GM19397 (cell line): ENCODE results near the gene RMRP.
"Not testable (repeated sequence)": the region's sequence is repeated elsewhere in the genome, so short reads cannot be mapped to it uniquely, and the experiment has no call there.

Source experiments
- ATAC-seq: cut with Tn5 transposase; IDR thresholded peaks from one replicate; pipeline ENCODE4 v1.9.1; 2021; ENCODE audit warnings: mild to moderate bottlenecking, moderate library complexity; ENCODE audit not compliant: unreplicated experiment

The RMRP gene

DNA sequence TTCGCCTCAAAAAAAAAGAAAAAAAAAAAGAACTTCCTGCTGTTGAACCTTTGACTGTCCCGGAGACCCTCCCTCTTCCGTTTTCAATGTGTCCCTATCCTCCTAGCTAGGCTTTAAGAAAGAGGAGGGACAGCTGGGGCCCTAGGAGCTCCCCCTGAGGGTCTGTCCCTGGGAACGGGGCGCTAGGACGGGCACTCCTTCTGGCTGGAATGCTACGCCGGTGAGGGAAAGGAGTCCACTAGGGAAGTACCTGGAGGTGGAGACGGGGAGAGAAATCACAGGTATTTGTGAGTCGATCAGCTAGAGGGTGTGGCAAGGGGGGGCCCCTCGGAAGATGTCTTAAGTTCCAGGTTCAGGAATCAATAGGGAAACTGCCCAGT is 11.7 kb downstream of the RMRP start:
- ATAC-seq, result no peak

DNA sequence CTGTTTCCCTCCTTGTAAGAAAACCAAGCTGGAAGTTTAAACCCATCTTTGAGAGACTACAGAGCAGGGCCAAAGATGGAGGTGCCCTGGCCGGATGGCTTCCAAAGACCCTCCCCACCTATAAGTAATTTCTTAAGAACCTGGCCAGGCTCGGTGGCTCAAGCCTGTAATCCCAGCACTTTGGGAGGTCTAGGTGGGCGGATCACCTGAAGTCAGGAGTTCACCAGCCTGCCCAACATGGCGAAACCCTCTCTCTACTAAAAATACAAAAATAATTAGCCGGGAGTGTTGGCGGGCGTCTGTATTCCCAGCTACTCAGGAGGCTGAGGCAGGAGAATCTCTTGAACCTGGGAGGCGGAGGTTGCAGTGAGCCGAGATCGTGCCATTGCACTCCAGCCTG is 12.1 kb downstream of the RMRP start:
- ATAC-seq, result not testable (repeated sequence)

DNA sequence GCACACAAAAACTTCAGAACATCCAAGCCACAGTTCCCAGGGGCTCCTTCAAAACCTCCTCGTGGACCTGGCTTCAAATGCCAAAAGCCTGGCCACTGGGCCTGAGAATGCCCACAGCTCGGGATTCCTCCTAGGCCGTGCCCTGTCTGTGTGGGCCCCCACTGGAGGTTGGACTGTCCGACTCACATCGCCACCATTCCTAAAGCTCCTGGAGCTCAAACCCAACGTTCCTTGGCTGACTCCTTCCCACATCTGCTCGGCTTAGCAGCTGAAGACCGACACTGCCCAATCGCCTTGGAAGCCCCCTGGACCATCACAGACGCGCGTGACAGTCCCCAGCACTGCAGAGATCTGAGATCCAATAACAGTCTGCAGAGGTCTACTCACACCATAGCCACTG is 14.8 kb downstream of the RMRP start:
- ATAC-seq, result no peak

DNA sequence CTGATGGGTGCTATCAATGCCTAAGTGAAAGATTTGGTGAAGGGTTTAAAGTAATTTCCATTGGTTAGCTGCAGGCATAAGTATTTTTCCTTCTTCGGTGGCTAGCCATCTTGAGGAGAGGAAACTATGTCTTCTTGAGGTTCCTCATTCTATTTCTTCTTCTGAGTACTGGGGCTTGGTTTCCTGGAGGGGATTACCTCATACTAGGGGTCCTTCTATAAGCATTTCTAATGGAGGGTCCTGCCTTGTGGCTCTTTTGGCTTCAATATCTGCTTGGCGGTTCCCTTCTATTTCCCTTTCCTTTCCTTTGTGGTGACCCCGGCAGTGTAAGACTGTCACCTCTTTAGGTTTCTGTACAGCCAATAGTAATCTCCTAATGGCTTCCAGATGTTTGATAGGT is 16.3 kb downstream of the RMRP start:
- not testable (repeated sequence) for ATAC-seq

- ATAC-seq, result not testable (repeated sequence)
Observed at GRCh38 chr9:35640431-35640830, 17.4 kb downstream of the RMRP start.

DNA sequence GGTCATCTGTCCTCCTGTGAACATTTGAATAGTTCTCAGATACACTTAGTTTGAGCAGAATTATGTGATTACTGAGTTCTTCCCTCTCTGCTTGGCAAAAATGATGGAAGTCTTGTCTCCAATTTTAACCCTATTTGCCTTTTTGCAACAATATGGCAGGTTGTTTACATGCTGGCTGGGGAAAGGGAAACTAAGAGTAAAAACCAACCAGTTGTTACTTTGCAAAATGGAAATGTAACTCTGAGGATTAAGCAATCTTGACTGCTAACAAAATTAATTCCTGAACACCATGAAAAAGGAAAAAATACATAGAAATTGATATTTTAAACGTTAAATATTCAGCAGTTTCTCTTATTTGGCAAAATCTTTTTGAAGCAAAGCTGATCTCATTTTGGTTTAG is 18.2 kb downstream of the RMRP start:
- no peak for ATAC-seq

DNA sequence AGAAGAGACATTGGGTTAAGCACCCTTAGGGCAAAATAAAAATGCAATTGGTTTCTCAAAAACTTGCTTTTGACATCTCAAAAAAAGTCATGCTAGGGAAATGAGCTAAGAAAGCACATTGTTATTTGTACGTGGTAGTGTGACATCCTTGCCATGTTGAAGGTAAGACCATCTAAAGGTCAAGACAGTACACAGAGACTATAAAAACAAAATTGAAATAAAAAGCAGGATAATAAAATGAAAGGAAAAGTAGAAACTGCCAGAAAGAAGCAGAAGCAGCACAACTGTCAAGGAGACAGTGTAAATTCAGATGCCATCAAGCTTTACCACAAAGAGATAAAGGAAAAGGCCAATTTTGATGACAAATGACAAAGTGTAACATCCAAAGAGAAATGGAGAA is 18.6 kb downstream of the RMRP start:
- ATAC-seq, result not testable (repeated sequence)

DNA sequence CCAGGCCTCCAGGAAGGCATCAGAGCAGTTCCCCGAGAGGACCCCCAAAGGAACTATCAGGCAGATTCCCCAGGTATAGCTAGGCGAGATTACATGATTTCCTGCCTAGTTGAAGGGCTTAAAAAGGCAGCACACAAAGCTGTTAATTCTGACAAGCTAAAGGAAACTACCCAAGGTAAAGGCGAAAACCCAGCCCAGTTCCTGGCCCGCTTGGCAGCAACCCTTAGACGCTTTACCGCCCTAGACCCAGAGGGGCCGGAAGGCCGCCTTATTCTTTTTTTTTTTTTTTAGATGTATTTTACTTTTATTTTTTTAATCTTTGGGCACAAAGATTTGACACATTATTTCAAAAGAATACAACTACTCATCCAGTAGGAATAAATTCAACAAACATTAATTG is 19.1 kb downstream of the RMRP start:
- ATAC-seq, result not testable (repeated sequence)

- not testable (repeated sequence) for ATAC-seq
Observed at GRCh38 chr9:35637427-35637955, 20.3 kb downstream of the RMRP start.

- ATAC-seq, result not testable (repeated sequence)
Observed at GRCh38 chr9:35636877-35637246, 21.0 kb downstream of the RMRP start.

DNA sequence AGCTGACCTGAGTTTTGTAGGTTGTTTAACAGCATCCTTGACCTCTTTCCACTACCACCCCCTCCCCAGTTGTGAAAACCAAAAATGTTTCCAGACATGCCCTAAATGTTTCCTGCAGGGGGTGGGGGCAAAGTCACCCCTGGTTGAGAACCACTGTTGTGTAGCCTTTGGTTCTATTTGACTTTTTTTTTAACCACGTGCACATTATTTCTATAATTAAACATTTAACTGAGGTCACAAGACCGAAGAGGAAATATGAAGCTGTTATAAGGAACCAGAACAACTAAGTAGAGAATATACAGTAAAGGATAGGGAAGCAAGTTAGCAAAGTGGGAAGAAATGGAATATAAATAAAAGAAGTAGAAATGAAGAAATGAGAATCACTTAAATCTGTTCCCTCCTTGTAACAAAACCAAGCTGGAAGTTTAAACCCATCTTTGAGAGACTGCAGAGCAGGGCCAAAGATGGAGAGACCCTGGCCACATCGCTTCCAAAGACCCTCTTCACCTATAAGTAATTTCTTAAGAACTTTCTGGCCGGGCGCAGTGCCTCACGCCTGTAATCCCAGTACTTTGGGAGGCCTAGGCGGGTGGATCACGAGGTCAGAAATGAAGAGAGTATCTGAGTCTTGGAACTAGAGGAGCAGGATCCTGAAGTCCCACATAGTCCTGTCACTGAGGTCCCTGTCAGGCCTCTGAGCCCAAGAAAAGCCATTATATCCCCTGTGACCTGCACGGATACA is 21.5 kb downstream of the RMRP start:
- no peak for ATAC-seq

DNA sequence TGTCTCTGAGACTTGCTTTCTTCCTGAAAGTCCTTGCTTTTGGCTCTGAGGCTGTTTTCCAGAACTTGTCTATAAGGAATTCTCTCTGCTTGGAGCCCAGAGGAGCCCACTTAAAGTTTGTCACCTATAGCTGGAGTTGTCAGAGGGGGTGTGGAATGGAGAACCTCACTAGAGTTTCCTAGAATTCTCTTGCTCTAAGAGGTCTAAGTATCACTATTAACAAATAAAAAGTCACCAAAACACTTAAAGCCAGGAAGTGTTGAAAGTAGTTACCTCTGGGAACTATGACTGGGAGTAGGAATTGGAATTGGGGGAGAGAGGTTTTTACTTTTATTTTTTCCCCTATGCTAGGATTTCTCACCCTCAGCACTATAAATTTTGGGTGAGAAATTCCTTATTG is 22.1 kb downstream of the RMRP start:
- no peak for ATAC-seq

- ATAC-seq, result no peak
Observed at GRCh38 chr9:35629597-35629996, 28.2 kb downstream of the RMRP start.

GRCh38 chr9:35628389-35628991 is 29.3 kb downstream of the RMRP start:
- ATAC-seq, result no peak

DNA sequence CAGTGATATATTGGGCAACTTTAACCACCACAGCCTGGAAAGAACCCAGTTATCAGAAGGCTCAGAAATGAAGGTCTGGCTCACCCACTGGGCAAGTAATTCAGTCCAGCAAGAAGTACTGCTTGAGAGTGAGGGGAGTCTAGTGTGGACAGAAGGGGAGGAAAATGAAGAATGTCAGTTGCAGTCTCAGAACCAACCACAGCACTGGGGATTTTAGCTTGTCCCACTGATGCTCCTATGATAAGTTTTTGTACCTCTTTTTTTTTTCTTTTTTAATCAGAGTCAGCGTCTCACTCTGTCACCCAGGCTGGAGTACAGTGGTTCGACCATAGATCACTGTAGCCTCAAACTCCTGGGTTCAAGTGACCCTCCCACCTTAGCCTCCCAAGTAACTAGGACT is 30.2 kb downstream of the RMRP start:
- no peak for ATAC-seq

DNA sequence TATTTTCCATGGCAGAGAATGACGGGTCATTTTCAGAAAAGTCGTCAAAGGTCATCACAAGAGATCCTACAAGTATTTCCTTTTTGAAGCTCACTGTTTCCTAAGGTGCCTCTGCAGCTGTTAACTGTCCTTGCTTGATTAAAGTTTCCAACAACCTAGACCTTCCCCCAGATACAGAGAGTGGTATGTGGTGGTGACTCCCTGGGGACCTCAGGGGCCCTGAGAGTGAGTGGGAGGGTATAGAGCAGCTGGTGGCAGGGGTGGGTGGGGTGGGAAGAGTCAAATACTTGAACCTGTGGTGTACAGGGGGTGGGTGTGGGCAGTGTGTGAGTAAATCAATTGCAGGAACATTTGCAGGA is 38.0 kb downstream of the RMRP start:
- ATAC-seq, result peak; percentile 57

DNA sequence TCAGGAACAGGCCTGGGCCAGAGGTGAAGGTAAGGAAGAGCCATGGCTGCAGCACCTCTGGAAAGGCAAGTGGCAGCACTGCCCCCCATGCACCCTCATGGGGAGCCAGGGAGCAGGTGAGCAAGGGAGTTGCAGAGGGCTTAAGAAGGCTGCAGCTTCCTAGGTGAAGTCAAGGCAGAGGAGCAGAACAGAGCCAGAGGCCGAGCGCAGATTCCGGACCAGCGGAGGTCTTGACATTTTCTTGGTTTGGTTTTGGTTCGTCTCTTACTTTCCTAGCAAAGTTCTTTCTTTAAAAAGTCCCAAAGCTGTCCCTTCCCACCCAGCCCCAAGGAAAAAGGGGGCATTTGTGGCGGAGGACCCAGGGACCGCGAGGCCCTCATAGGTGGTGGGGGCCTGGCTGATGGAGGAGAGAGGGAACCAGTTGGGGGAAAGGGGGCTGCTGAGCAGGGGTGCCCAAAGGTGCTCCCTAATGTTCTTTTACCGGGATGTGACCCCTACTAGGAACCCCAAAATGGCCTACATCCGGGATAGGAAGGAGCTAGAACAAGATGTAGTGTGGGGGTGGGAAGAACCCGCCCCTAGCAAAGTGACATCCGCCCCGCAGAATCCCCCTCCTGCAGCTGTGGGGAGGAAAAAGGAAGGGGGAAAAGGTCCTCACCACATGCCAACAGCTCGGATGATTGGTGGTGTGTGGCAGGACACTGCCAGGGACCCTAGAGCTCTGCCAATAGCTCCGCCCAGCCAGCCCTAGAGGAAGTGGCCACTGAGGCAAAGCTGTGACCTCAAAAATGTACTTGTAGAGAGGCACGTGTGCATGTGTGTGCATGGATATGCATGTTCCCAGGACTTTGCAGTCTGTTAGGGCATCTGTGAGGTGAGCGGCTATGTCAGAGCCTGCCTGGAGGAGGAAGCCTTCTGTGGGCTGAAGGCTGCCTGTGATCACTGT is 38.7 kb downstream of the RMRP start:
- peak; percentile 51 for ATAC-seq

GRCh38 chr9:35618325-35618727 is 39.5 kb downstream of the RMRP start, which contains the start of gene CD72:
Gene CD72, minus strand, starts transcription at chr9:35618413. Its CDS starts 110 bp downstream, at chr9:35618303.
- no peak for ATAC-seq

DNA sequence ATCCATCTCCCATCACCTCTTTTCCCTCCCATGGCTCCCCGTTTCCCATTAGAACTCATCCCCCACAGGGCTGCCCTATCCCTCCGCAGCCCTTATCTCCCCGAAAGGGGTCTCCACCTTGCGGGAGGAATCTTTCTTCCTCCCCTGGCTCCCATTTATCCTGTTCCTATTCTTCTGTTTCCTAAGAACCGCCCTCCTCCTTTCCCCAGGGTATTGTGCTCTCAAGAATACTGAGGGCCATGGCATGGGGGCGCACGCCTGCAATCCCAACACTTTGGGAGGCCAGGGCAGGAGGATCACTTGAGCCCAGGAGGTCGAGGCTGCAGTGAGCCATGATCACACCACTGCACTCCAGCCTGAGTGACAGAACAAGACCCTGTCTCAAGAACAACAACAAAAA is 40.3 kb downstream of the RMRP start:
- no peak for ATAC-seq

- peak; percentile 32 for ATAC-seq
Observed at GRCh38 chr9:35616681-35617459, 40.9 kb downstream of the RMRP start.
